Heart left ventricle (tissue), 16 donors: ENCODE data around the gene MACO1. TPM values are rescaled to one million over a fixed set of nuclear protein-coding genes. Genes with fewer than 3 reads are reported as not detected.

ENCODE experiments used
- ATAC-seq, 4 donors: fragments of 200-7000 bp; cut with Tn5 transposase; one replicate each; pipeline ENCODE4 v1.9.1; 2020 to 2022; ENCODE audit warnings: moderate library complexity in 4 of 4, mild to moderate bottlenecking in 3 of 4, moderate number of reproducible peaks in 1 of 4
- DNase-seq, 5 donors: peaks; one replicate each; pipeline ENCODE4 v3.0.0-alpha.2; 2020
- H3K27ac ChIP-seq, 12 donors: fragments of 200-600 bp; sonication (generic) in 4 of 12; one replicate each; pipeline versions ENCODE4 v1.5.0 to v1.8.0; 2016 to 2022; ENCODE audit warnings: mild to moderate bottlenecking in 2 of 12
- H3K27me3 ChIP-seq, 9 donors: fragments of 200-600 bp; sonication (generic) in 2 of 9; one replicate each; pipeline versions ENCODE4 v1.5.1 to v1.8.0; 2016 to 2022; ENCODE audit warnings: mild to moderate bottlenecking in 3 of 9
- H3K36me3 ChIP-seq, 9 donors: fragments of 200-600 bp; sonication (generic) in 2 of 9; one replicate each; pipeline versions ENCODE4 v1.5.0 to v1.8.0; 2018 to 2022; ENCODE audit warnings: mild to moderate bottlenecking in 2 of 9
- H3K4me1 ChIP-seq, 12 donors: fragments of 200-600 bp; sonication (generic) in 4 of 12; one replicate each; pipeline versions ENCODE4 v1.5.0 to v1.8.0; 2016 to 2022; ENCODE audit warnings: mild to moderate bottlenecking in 3 of 12
- H3K4me3 ChIP-seq, 12 donors: fragments of 200-600 bp; sonication (generic) in 4 of 12; one replicate each; pipeline versions ENCODE4 v1.5.0 to v1.8.0; 2017 to 2022; ENCODE audit warnings: mild to moderate bottlenecking in 9 of 12, moderate library complexity in 4 of 12
- H3K9me3 ChIP-seq, 12 donors: fragments of 200-600 bp; sonication (generic) in 4 of 12; one replicate each; pipeline versions ENCODE4 v1.5.0 to v1.8.0; 2016 to 2022; ENCODE audit warnings: mild to moderate bottlenecking in 1 of 12
- POLR2A ChIP-seq, 2 donors: fragments of 450-650 bp; IDR thresholded peaks; one replicate each; pipeline ENCODE4 v1.6.1; 2017; ENCODE audit warnings: antibody characterized with exemption in 2 of 2, mild to moderate bottlenecking in 2 of 2, moderate library complexity in 2 of 2
- WGBS, 4 donors: extraction: QIAGEN DNeasy Blood & Tissue Kit in 2 of 4; methylation state at CpG; one replicate each; pipeline versions ENCODE4 v1.1.5 to v1.1.7; 2013 to 2018; 5-methylcytosine and 5-hydroxymethylcytosine counted together
- intact Hi-C, 10 donors: fragments of 100-400 bp; cut with DNase I; formaldehyde crosslinking; loops; one replicate each; pipeline versions ENCODE4 v1.11.1 to v1.14.2; 2022
- polyA plus RNA-seq, 2 donors: library from polyadenylated mRNA; stranded (reverse); fragments of 200-250 nt; gene quantifications; one replicate each; pipeline ENCODE4 v1.2.3, GENCODE V29; 2013
- total RNA-seq, 9 donors: library from RNA; depleted of rRNA in 2 of 9; stranded (reverse); fragments of >200 nt in 2 of 9; fragmentation: NEBNext Ultra II Directional in 3 of 9; extraction: Animal tissue kit (Norgen Biotek cat#: 25700) in 3 of 9; gene quantifications; one replicate each; pipeline versions ENCODE4 v1.1.0 to v1.2.4, GENCODE V29; 2016 to 2023
- TF ChIP-seq, protein P1 (sequence below), 12 donors: fragments of 200-600 bp; sonication (generic) in 4 of 12; IDR thresholded peaks; one replicate each; pipeline versions ENCODE4 v1.5.0 to v1.8.0; 2018 to 2022; ENCODE audit warnings: antibody characterized with exemption in 12 of 12, mild to moderate bottlenecking in 5 of 12
- donor health status: ischemic (EF 13 %, LVEDD 7.1; RV severe dilation, severe dysfunction).
- donor health status: healthy with polysubstance abuse.
- donor health status: DM: no; HTN: yes; CAD: no.
- donor health status: DM: no; HTN: no; CAD: no.
- donor health status: ischemic (EF 25% LVEDD 6.9; RV normal size, moderate dysfunction).
- donor health status: ischemic (EF 25% LVEDD 5.7; RV mildly dilated, moderate dysfunction).
- donor health status: healthy.
- donor health status: DM: yes; HTN: yes; CAD: no.
- donor health status: ischemic (EF 35%, LVEDD 5.7; RV mildly dilated, moderate dysfunction).
- donor health status: nonischemic (EF 11% LVEDD 7.7; RV severe dilation, severe dysfunction).
- donor health status: DM: yes; HTN: yes; CAD: no.
- donor health status: PGD.
- donor health status: ischemic (EF 29% LVEDD 5.4; RV normal size, mild dysfunction).
- donor health status: nonischemic (EF 23%, LVEDD 6.1; RV moderate dilation, normal function).

Gene MACO1
- total and polyA plus RNA-seq, 11 donors, result 5.8 to 21.0 (median 14.0) TPM

DNA sequence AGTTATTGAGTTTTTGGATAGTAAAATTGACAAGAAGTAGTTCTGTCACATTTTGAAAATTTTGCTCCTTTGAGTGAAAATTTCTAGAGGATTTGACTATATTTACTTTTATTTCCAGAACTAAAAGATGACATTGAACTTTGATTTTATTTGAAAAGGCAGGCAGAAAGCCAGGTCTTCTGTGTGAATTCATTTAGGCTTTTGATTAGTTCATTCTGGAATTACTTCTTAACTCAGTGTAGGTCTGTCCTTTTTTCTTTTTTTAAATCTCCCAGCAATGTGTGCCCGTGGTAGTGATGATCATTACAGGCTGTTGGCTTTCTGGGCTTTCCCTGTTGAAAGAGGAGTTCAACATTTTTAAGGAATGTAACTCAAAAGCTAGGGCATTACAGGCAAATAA, 53.8 kb downstream of the MACO1 start:
- no peak for ATAC-seq
- Histone ChIP-seq H3K36me3 (peaks cover 0 to 60% (median 36%) of the 10 kb centered on the region in 9 donors), H3K4me3 (no peak overlapping the region), H3K27ac (peak overlapping the region in 4 of 12 donors; percentile 14 to 50 (median 30)), H3K4me1 (peaks cover 0 to 28% (median 5%) of the 10 kb centered on the region in 12 donors), H3K27me3 (no peaks in the 10 kb centered on the region), H3K9me3 (no peaks in the 10 kb centered on the region)
- TF ChIP-seq, protein P1, sequence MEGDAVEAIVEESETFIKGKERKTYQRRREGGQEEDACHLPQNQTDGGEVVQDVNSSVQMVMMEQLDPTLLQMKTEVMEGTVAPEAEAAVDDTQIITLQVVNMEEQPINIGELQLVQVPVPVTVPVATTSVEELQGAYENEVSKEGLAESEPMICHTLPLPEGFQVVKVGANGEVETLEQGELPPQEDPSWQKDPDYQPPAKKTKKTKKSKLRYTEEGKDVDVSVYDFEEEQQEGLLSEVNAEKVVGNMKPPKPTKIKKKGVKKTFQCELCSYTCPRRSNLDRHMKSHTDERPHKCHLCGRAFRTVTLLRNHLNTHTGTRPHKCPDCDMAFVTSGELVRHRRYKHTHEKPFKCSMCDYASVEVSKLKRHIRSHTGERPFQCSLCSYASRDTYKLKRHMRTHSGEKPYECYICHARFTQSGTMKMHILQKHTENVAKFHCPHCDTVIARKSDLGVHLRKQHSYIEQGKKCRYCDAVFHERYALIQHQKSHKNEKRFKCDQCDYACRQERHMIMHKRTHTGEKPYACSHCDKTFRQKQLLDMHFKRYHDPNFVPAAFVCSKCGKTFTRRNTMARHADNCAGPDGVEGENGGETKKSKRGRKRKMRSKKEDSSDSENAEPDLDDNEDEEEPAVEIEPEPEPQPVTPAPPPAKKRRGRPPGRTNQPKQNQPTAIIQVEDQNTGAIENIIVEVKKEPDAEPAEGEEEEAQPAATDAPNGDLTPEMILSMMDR (IDR thresholded peaks at IDR 0.05), result no peak
- TF ChIP-seq POLR2A (IDR thresholded peaks at IDR 0.05), result no peak
- WGBS, 4 donors, result 46 to 61% (median 53%) methylated on average over 1 of the region's 1 CpG
- intact Hi-C loops, result loop anchor here in 1 of 10 donors (2.0 kb wide), 1 partner anchor 54 kb away; the partner anchor contains the start of gene MACO1
- no peak for DNase-seq

DNA sequence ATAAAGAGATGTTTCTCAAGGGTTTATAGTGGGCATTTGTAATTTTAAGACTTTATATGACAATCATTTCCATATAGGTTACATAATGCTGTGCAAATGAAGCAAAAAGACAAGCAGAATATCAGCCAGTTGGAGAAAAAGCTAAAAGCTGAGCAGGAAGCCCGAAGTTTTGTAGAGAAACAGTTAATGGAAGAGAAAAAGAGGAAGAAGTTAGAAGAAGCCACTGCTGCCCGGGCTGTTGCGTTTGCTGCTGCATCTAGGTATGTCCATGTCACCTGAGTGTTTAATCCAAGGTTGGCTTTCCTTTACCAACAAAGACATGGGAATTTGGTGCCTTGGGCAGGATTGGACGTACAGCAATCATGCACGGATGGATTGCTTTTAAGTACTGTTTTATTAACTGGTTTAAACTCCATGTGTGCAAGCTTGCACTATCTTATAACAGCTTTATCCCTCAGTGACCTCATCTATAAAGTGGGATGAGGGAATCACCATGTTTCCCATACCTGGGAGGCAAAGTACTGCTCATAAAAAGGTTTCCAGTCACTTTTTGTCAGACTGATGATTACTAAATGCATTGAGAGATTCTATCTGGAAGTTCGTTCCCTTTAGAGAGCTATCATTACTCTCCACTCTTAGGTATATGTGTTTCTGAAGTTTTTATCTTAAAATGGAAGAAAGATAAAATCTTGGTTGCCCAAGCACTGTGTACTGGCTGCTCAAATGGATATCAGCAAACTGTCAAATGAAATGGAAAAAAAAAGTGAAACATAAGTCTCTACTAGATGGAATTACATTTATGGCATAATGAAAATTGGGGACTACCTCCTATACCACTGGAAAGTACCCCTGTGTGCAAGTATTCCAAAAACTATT, 55.1 kb downstream of the MACO1 start:
- no peaks in the 10 kb centered on the region for H3K27me3 ChIP-seq
- TF ChIP-seq POLR2A (IDR thresholded peaks at IDR 0.05), result no peak
- TF ChIP-seq, protein P1 (IDR thresholded peaks at IDR 0.05), result no peak
- ATAC-seq (no peak), DNase-seq (no peak)
- peaks cover 0 to 72% (median 46%) of the 10 kb centered on the region in 9 donors for H3K36me3 ChIP-seq
- 82 to 86% (median 84%) methylated on average over 6 of the region's 6 CpGs for WGBS, 4 donors
- no peak overlapping the region for H3K4me3 ChIP-seq
- H3K9me3 ChIP-seq, result no peaks in the 10 kb centered on the region
- peaks cover 0 to 28% (median 5%) of the 10 kb centered on the region in 12 donors for H3K4me1 ChIP-seq
- H3K27ac ChIP-seq, result no peak overlapping the region
- intact Hi-C loops, result loop anchor here in 2 of 10 donors (2.0 to 5.0 kb wide), 2 partner anchors 53 to 55 kb away; partner anchors contain the start of gene MACO1 (in 2 of the 2)

DNA sequence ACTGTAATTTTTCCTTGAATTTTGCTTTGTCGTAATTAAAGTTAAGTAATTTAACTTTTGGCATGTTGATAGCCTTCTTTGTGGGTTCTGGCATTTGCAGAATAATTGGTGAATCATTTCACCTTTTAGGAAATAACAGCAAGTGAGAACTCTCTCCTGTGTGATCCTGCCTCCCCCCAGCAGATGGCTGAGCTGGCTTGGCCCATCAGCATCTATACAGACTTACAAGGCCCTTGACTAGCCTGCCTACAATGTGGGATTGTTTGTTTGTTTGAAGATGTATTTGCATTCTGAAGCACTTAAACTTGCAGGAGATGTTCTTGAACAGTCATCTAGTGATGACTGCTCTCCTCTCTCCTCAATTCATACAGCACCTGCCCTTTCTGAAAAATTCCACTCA, 55.9 kb downstream of the MACO1 start:
- Histone ChIP-seq H3K4me3 (no peak overlapping the region), H3K9me3 (no peaks in the 10 kb centered on the region), H3K4me1 (peaks cover 0 to 23% (median 2%) of the 10 kb centered on the region in 12 donors), H3K27me3 (no peaks in the 10 kb centered on the region), H3K27ac (no peak overlapping the region), H3K36me3 (peaks cover 0 to 80% (median 54%) of the 10 kb centered on the region in 9 donors)
- intact Hi-C loops, result loop anchor here in 1 of 10 donors (5.0 kb wide), 1 partner anchor 54 kb away; the partner anchor contains the start of gene MACO1
- WGBS, 4 donors, result 93 to 98% (median 97%) methylated on average over 1 of the region's 1 CpG
- DNase-seq, result no peak
- no peak for ATAC-seq
- TF ChIP-seq, protein P1 (IDR thresholded peaks at IDR 0.05), result no peak
- no peak for TF ChIP-seq POLR2A (IDR thresholded peaks at IDR 0.05)

DNA sequence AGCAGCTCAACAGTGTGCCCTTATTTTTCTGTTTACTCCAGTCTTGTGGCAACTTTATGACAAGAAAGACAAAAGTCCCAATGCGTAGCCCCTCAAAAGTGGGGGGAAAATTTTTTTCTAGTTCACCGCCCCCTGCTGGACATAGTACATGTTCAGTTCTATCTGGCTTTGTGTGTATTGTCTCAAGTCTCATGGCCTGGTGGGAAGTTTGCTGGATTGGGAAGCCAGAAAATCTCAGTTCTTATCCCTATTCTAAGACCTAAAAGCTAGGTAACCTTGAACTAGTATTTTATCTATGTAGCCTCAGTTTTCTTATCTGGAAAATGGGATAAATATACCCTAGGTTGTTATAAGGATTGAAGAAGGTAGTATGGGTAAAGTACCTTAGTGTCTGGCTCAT, 56.9 kb downstream of the MACO1 start:
- no peak for TF ChIP-seq POLR2A (IDR thresholded peaks at IDR 0.05)
- TF ChIP-seq, protein P1 (IDR thresholded peaks at IDR 0.05), result peak in 8 of 12 donors; percentile 22 to 52 (median 42)
- H3K4me1 ChIP-seq, result peaks cover 0 to 15% (median 0%) of the 10 kb centered on the region in 12 donors
- ATAC-seq (no peak), DNase-seq (no peak)
- no peaks in the 10 kb centered on the region for H3K9me3 ChIP-seq
- no peak overlapping the region for H3K27ac ChIP-seq
- 96 to 98% (median 97%) methylated on average over 2 of the region's 2 CpGs for WGBS, 4 donors
- H3K27me3 ChIP-seq, result no peaks in the 10 kb centered on the region
- no peak overlapping the region for H3K4me3 ChIP-seq
- peaks cover 0 to 91% (median 64%) of the 10 kb centered on the region in 9 donors for H3K36me3 ChIP-seq
- intact Hi-C loops, result loop anchor here in 1 of 10 donors (5.0 kb wide), 1 partner anchor 55 kb away; the partner anchor contains the start of gene MACO1
